ENCODE data around the gene PKP4.

The PKP4 gene

GRCh38 chr2:158497486-158497885 lies 40.7 kb downstream of the PKP4 start:
- DNase-seq (ENCODE audit: low read depth), result no peak

GRCh38 chr2:158498043-158498748 lies 41.4 kb downstream of the PKP4 start:
- DNase-seq (ENCODE audit: low read depth), result no peak

- DNase-seq (ENCODE audit: low read depth), result no peak
Measured at GRCh38 chr2:158498749-158499136, 42.0 kb downstream of the PKP4 start.

- DNase-seq (ENCODE audit: low read depth), result no peak
Measured at GRCh38 chr2:158499383-158499782, 42.6 kb downstream of the PKP4 start.

- DNase-seq (ENCODE audit: low read depth), result no peak
Measured at GRCh38 chr2:158500333-158500732, 43.6 kb downstream of the PKP4 start.

- no peak for DNase-seq (ENCODE audit: low read depth)
Measured at GRCh38 chr2:158501301-158501700, 44.5 kb downstream of the PKP4 start.

- DNase-seq (ENCODE audit: low read depth), result no peak
Measured at GRCh38 chr2:158502974-158503373, 46.2 kb downstream of the PKP4 start.

- no peak for DNase-seq (ENCODE audit: low read depth)
Measured at GRCh38 chr2:158504088-158504487, 47.3 kb downstream of the PKP4 start.

GRCh38 chr2:158505448-158505934 lies 48.7 kb downstream of the PKP4 start:
- no peak for DNase-seq (ENCODE audit: low read depth)

GRCh38 chr2:158507141-158507540 lies 50.4 kb downstream of the PKP4 start:
- no peak for DNase-seq (ENCODE audit: low read depth)

GRCh38 chr2:158507679-158508078 lies 50.9 kb downstream of the PKP4 start:
- no peak for DNase-seq (ENCODE audit: low read depth)

- no peak for DNase-seq (ENCODE audit: low read depth)
Measured at GRCh38 chr2:158509928-158510797, 53.4 kb downstream of the PKP4 start.

GRCh38 chr2:158510887-158511286 lies 54.1 kb downstream of the PKP4 start:
- no peak for DNase-seq (ENCODE audit: low read depth)

- DNase-seq (ENCODE audit: low read depth), result no peak
Measured at GRCh38 chr2:158511706-158512105, 55.0 kb downstream of the PKP4 start.

GRCh38 chr2:158512323-158512722 lies 55.6 kb downstream of the PKP4 start:
- no peak for DNase-seq (ENCODE audit: low read depth)

GRCh38 chr2:158513841-158514240 lies 57.1 kb downstream of the PKP4 start:
- no peak for DNase-seq (ENCODE audit: low read depth)

- DNase-seq (ENCODE audit: low read depth), result no peak
Measured at GRCh38 chr2:158518084-158518483, 61.3 kb downstream of the PKP4 start.

GRCh38 chr2:158519481-158519880 lies 62.7 kb downstream of the PKP4 start:
- no peak for DNase-seq (ENCODE audit: low read depth)

GRCh38 chr2:158529379-158530259 lies 72.9 kb downstream of the PKP4 start:
- DNase-seq (ENCODE audit: low read depth), result no peak

GRCh38 chr2:158530829-158531228 lies 74.1 kb downstream of the PKP4 start:
- DNase-seq (ENCODE audit: low read depth), result no peak

GRCh38 chr2:158533009-158533408 lies 76.3 kb downstream of the PKP4 start:
- no peak for DNase-seq (ENCODE audit: low read depth)

All from stimulated activated CD8-positive, alpha-beta memory T cell treated with anti-CD3 and anti-CD28 coated beads, Interleukin-15, amount 100 ng/mL, for 24 hours (primary cell).